Spleen (tissue), 11 donors: ENCODE results near the gene KIAA1210. TPM values are rescaled to one million over a fixed set of nuclear protein-coding genes. Genes with fewer than 3 reads are reported as not detected.

Experiments
- DNase-seq: peaks from one replicate; pipeline ENCODE4 v3.0.0-alpha.2; 2020
- H3K27ac ChIP-seq, 8 donors: fragments of 200-600 bp; sonication (generic) in 7 of 8; 1 replicate in 4 of 8; 2 replicates in 4 of 8; pipeline versions ENCODE4 v1.5.0 to v1.8.0; 2016 to 2021; ENCODE audit warnings: inconsistent platforms in 4 of 8, mild to moderate bottlenecking in 4 of 8, moderate library complexity in 1 of 8
- H3K27me3 ChIP-seq, 7 donors: fragments of 200-600 bp; sonication (generic) in 6 of 7; replicated peaks in 1 of 7; 1 replicate in 4 of 7; 2 replicates in 3 of 7; pipeline versions ENCODE4 v1.5.0 to v1.8.0; 2016 to 2021; ENCODE audit warnings: inconsistent platforms in 3 of 7, mild to moderate bottlenecking in 1 of 7
- H3K36me3 ChIP-seq, 6 donors: fragments of 200-600 bp; sonication (generic) in 5 of 6; 1 replicate in 4 of 6; 2 replicates in 2 of 6; pipeline versions ENCODE4 v1.5.0 to v1.8.0; 2016 to 2021; ENCODE audit warnings: inconsistent platforms in 2 of 6
- H3K4me1 ChIP-seq, 6 donors: fragments of 200-600 bp; sonication (generic) in 5 of 6; 1 replicate in 3 of 6; 2 replicates in 3 of 6; pipeline versions ENCODE4 v1.5.0 to v1.8.0; 2016 to 2021; ENCODE audit warnings: inconsistent platforms in 3 of 6
- H3K4me3 ChIP-seq, 8 donors: fragments of 200-600 bp; sonication (generic) in 7 of 8; 1 replicate in 4 of 8; 2 replicates in 4 of 8; pipeline versions ENCODE4 v1.5.0 to v1.8.0; 2016 to 2021; ENCODE audit warnings: inconsistent platforms in 4 of 8, mild to moderate bottlenecking in 4 of 8, moderate library complexity in 2 of 8
- H3K9me3 ChIP-seq, 8 donors: fragments of 200-600 bp; sonication (generic) in 7 of 8; 1 replicate in 4 of 8; 2 replicates in 4 of 8; pipeline versions ENCODE4 v1.5.0 to v1.8.0; 2016 to 2021; ENCODE audit warnings: inconsistent platforms in 4 of 8
- CTCF ChIP-seq, 11 experiments: fragments of 200-600 bp in 7 of 11; fragments of 450-650 bp in 4 of 11; sonication (generic) in 4 of 11; IDR thresholded peaks in 8 of 11; conservative IDR thresholded peaks in 3 of 11; 1 replicate in 7 of 11; 2 replicates in 4 of 11; pipeline versions ENCODE4 v1.4.0 to v1.8.0; 2016 to 2021; ENCODE audit warnings: antibody characterized with exemption in 11 of 11, inconsistent platforms in 4 of 11, mild to moderate bottlenecking in 1 of 11
- POLR2A ChIP-seq, 3 donors: fragments of 450-650 bp; IDR thresholded peaks; one replicate each; pipeline ENCODE4 v1.5.1; 2017; ENCODE audit warnings: antibody characterized with exemption in 3 of 3, mild to moderate bottlenecking in 1 of 3
- POLR2AphosphoS5 ChIP-seq, 3 donors: sonication (generic); formaldehyde crosslinking; IDR thresholded peaks; one replicate each; pipeline ENCODE4 v1.5.1; 2017; ENCODE audit warnings: antibody characterized with exemption in 3 of 3
- WGBS, 5 donors: extraction: QIAGEN DNeasy Blood & Tissue Kit in 3 of 5; methylation state at CpG; one replicate each; pipeline versions ENCODE4 v1.1.5 to v1.1.7; 2013 to 2018; 5-methylcytosine and 5-hydroxymethylcytosine counted together
- intact Hi-C: fragments of 100-400 bp; cut with DNase I; formaldehyde crosslinking; loops from one replicate; pipeline ENCODE4 v1.15.0; 2023; ENCODE audit warnings: low total_unique reads
- polyA plus RNA-seq, 3 donors: library from polyadenylated mRNA; stranded (reverse); fragments of 200-250 nt; gene quantifications; one replicate each; pipeline ENCODE4 v1.2.1, GENCODE V29; 2013
- total RNA-seq, 7 donors: library from RNA; depleted of rRNA in 3 of 7; stranded (reverse); fragments of >200 nt in 3 of 7; fragmentation: NEBNext Ultra II Directional in 4 of 7; extraction: Animal tissue kit (Norgen Biotek cat#: 25700) in 4 of 7; gene quantifications; one replicate each; pipeline versions ENCODE4 v1.1.0 to v1.2.1, GENCODE V29; 2016 to 2021
- donor health status: healthy with polysubstance abuse.
- donor health status: DM: no; HTN: no; CAD: no; lungs with moderate emphysema.
- donor health status: DM: no; HTN: no; CAD: no.
- donor health status: Bipolar disorder and iron deficiency.
- donor health status: healthy.
- donor health status: DM: no; HTN: no; CAD: no.
- donor health status: DM: yes; HTN: yes; CAD: no.

The KIAA1210 gene
- total and polyA plus RNA-seq, 10 donors = not detected

- peaks cover 0 to 11% (median 0%) of the 10 kb centered on the region in 7 donors for H3K27me3 ChIP-seq
- no peak overlapping the region for H3K27ac ChIP-seq
- no peaks in the 10 kb centered on the region for H3K36me3 ChIP-seq
- no peak for DNase-seq
- WGBS, 5 donors = 42 to 62% (median 54%) methylated on average over 5 of the region's 5 CpGs
- intact Hi-C loops = no loop called here
- H3K9me3 ChIP-seq = no peaks in the 10 kb centered on the region
- H3K4me3 ChIP-seq = no peak overlapping the region
- TF ChIP-seq POLR2AphosphoS5 (IDR thresholded peaks at IDR 0.05) (no peak), POLR2A (IDR thresholded peaks at IDR 0.05) (no peak), CTCF (IDR thresholded peaks at IDR 0.05 in 8 of 11, conservative IDR thresholded peaks at IDR 0.05 in 3 of 11) (no peak)
- no peaks in the 10 kb centered on the region for H3K4me1 ChIP-seq
Observed at GRCh38 chrX:119132961-119133360, 5.3 kb upstream of the KIAA1210 start.

- intact Hi-C loops = no loop called here
- Histone ChIP-seq H3K27ac (no peak overlapping the region), H3K9me3 (no peaks in the 10 kb centered on the region), H3K36me3 (no peaks in the 10 kb centered on the region), H3K4me3 (no peak overlapping the region), H3K4me1 (no peaks in the 10 kb centered on the region), H3K27me3 (peaks cover 0 to 11% (median 0%) of the 10 kb centered on the region in 7 donors)
- 47 to 77% (median 73%) methylated on average over 2 of the region's 2 CpGs for WGBS, 5 donors
- no peak for TF ChIP-seq POLR2AphosphoS5 (IDR thresholded peaks at IDR 0.05)
- TF ChIP-seq POLR2A (IDR thresholded peaks at IDR 0.05) = no peak
- TF ChIP-seq CTCF (IDR thresholded peaks at IDR 0.05 in 8 of 11, conservative IDR thresholded peaks at IDR 0.05 in 3 of 11) = no peak
- DNase-seq = no peak
Observed at GRCh38 chrX:119132316-119132715, 4.7 kb upstream of the KIAA1210 start.

- H3K9me3 ChIP-seq = no peaks in the 10 kb centered on the region
- no peak overlapping the region for H3K4me3 ChIP-seq
- peaks cover 0 to 11% (median 0%) of the 10 kb centered on the region in 7 donors for H3K27me3 ChIP-seq
- DNase-seq = no peak
- WGBS, 5 donors = 81 to 95% (median 85%) methylated on average over 1 to 2 of the region's 2 CpGs
- no peaks in the 10 kb centered on the region for H3K4me1 ChIP-seq
- H3K27ac ChIP-seq = no peak overlapping the region
- no peaks in the 10 kb centered on the region for H3K36me3 ChIP-seq
- intact Hi-C loops = no loop called here
- no peak for TF ChIP-seq CTCF (IDR thresholded peaks at IDR 0.05 in 8 of 11, conservative IDR thresholded peaks at IDR 0.05 in 3 of 11)
Observed at GRCh38 chrX:119130911-119131310, 3.3 kb upstream of the KIAA1210 start.

GRCh38 chrX:119121341-119121740, 6.3 kb downstream of the KIAA1210 start:
- Histone ChIP-seq H3K36me3 (no peaks in the 10 kb centered on the region), H3K9me3 (no peaks in the 10 kb centered on the region), H3K27ac (no peak overlapping the region), H3K4me3 (no peak overlapping the region), H3K4me1 (no peaks in the 10 kb centered on the region), H3K27me3 (peaks cover 0 to 4% (median 0%) of the 10 kb centered on the region in 7 donors)
- 81 to 97% (median 96%) methylated on average over 1 of the region's 1 CpG for WGBS, 5 donors
- DNase-seq = no peak
- intact Hi-C loops = no loop called here
- no peak for TF ChIP-seq POLR2A (IDR thresholded peaks at IDR 0.05)
- TF ChIP-seq CTCF (IDR thresholded peaks at IDR 0.05 in 8 of 11, conservative IDR thresholded peaks at IDR 0.05 in 3 of 11) = no peak
- no peak for TF ChIP-seq POLR2AphosphoS5 (IDR thresholded peaks at IDR 0.05)
